Limb (tissue), 2 donors: ENCODE results near the gene DPP6.

Experiments
- DNase-seq, 2 donors: peaks; one replicate each; pipeline ENCODE4 v3.0.0-alpha.2; 2016; ENCODE audit errors: extremely low spot score in 2 of 2

The DPP6 gene

GRCh38 chr7:154530136-154530535 lies 477.9 kb downstream of the DPP6 start:
- no peak for DNase-seq

- DNase-seq, result no peak
Measured at GRCh38 chr7:154532771-154533170, 480.6 kb downstream of the DPP6 start.

GRCh38 chr7:154540596-154540995 lies 488.4 kb downstream of the DPP6 start:
- DNase-seq, result no peak

GRCh38 chr7:154541606-154542005 lies 489.4 kb downstream of the DPP6 start:
- DNase-seq, result no peak

GRCh38 chr7:154546946-154547587 lies 494.9 kb downstream of the DPP6 start:
- DNase-seq, result no peak

GRCh38 chr7:154553711-154554265 lies 501.6 kb downstream of the DPP6 start:
- no peak for DNase-seq

DNA sequence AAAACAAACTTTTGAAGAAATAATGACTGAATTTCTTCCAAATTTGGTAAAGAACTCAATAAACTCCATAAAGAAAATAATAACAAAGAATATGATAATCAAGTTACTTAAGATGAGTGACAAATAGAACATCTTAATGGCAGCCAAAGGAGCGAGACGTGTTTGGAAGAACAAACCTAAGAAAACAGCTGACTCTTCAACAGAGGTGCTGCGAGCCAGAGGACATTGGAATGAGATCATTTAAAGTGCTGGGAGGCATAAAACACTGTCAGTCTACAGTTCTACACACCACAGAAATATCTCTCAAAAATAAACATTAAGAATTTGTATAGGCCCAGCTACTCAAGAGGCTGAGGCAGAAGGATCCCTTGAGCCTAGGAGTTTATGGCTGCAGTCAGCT lies 507.3 kb downstream of the DPP6 start:
- no peak for DNase-seq

GRCh38 chr7:154564676-154565075 lies 512.5 kb downstream of the DPP6 start:
- no peak for DNase-seq

- peak in 1 of 2 donors; percentile 13 for DNase-seq
Measured at GRCh38 chr7:154566877-154567276, 514.7 kb downstream of the DPP6 start.

- DNase-seq, result no peak
Measured at GRCh38 chr7:154568346-154568745, 516.1 kb downstream of the DPP6 start.

DNA sequence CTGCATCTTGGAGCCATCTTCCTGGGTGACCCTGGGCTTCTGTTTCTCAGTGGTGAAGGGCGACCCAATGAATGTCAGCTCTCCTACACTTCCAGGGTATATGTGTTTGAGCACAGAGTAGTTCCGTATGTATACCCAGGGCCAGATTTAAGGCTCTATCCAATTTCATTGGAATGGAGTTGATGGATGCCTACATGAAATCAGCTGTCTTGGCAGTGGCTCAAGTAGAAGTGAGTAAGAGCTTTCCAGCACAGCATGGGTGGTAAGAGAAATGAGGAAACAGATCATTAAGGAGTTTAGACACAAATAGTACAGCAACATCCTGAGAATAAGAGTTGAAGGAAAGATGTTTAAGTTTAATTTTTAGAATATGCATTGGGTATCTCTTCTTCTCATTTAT lies 517.7 kb downstream of the DPP6 start:
- no peak for DNase-seq

DNA sequence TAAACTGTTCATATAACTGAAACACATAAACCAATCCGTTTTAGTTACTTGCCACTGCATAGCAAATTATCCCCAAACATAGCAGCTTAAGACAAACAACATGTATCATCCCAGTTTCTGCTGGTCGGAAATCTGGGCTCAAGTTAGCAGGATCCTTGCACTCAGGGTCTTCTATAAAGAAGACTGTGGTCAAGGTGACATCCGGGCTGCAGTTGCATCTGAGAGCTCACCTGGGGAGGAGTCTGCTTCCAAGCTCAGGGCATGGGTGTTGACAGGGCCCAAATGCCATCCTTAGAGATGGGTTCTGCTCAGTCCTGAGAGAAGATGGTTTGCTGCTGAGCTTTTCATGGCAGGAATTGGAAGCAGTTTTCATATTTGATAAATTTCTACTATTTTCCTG lies 519.6 kb downstream of the DPP6 start:
- no peak for DNase-seq

- DNase-seq, result no peak
Measured at GRCh38 chr7:154574235-154574634, 522.0 kb downstream of the DPP6 start.

DNA sequence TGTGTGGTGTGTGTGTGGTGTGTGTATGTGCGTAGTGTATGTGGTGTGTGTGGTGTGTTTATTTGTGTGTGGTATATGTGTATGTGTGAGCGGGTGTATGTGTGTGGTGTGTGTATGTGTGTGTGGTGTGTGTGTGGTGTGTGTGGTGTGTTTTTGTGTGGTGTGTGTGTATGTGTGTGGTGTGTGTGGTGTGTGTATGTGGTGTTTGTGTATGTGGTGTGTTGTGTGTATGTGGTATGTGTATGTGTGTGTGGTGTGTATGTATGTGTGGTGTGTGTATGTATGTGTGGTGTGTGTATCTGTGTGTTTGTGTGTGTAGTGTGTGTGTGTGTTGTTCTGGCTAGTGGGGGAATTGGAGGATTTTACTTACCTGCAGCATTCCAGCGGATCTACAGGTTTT lies 523.3 kb downstream of the DPP6 start:
- DNase-seq, result no peak

- DNase-seq, result no peak
Measured at GRCh38 chr7:154576604-154577003, 524.4 kb downstream of the DPP6 start.

GRCh38 chr7:154577141-154577873 lies 525.1 kb downstream of the DPP6 start:
- DNase-seq, result no peak

GRCh38 chr7:154578336-154578735 lies 526.1 kb downstream of the DPP6 start:
- no peak for DNase-seq

DNA sequence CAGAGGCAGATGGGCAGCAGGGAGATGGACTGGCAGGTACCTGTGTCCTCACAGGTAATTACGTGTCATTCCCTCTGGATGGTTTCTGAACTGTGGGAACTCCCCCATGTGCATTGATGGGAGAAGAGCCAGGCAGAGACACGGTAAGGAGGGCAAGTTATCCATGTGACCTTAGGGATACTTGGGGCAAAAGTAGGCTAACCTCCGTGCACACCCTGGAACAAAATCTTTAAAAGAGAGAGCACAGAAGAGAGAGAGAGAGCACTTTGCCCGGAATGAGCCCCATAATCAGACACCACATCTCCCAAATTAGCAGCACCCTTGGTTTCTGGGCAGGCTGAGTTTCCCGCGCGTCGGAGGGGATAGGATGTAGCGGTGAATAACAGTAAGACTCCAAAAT lies 527.5 kb downstream of the DPP6 start:
- no peak for DNase-seq

GRCh38 chr7:154581251-154581890 lies 529.2 kb downstream of the DPP6 start:
- no peak for DNase-seq

DNA sequence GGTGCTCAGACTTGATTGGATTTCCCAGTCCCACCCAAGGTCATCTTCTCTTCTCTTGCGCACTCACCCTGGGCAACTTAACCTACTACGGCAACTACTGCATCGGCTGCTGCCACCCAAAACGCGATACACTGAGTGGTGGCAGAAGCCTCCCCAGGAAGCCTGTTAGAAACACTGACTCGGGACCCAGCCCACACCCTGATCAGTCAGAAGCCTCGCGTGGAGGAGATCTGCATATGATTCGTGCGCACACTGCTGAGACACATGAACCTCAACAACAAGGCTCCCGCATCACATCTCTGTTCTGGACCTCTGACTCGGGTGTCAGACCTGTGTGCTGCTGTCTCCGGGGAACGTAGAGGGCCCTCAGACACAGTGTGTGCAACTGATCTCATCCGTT lies 531.3 kb downstream of the DPP6 start:
- no peak for DNase-seq

- peak in 1 of 2 donors; percentile 50 for DNase-seq
Measured at GRCh38 chr7:154584352-154585252, 532.4 kb downstream of the DPP6 start.
